ENCODE measurements around the gene MYORG. TPM values are rescaled to one million over a fixed set of nuclear protein-coding genes. Genes with fewer than 3 reads are reported as not detected.
A peak's percentile ranks its signal among the peaks of the same experiment; 100 is the strongest.
"Not testable (repeated sequence)": the region's sequence is repeated elsewhere in the genome, so short reads cannot be mapped to it uniquely, and the experiment has no call there.

Gene MYORG
- total RNA-seq, 1 donor from 2014 or later = 5.5 TPM

DNA sequence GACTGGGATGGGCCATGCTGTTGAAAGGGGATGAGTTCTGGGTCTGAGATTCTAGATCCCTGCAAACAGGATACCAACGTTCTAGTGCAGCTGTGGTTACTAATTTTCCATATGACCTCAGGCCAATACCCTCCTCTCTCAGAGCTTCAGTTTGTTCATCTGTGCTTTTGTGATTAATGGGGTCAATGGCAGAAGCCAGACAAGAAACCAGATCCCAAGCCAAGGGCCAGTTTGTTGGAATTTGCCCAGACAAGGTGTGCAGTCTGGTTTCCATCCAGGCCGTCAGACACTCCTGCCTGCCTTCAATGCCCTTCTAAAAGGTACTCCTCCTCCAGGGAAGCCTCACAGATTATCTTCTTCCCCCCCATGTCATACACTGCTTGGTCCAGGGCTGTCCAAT lies 11.4 kb downstream of the MYORG start:
- Mint-ChIP-seq H3K36me3 (peaks cover 24% of the 10 kb centered on the region), H3K4me1 (peaks cover 13% of the 10 kb centered on the region), H3K27me3 (ENCODE audit: low read depth) (no peaks in the 10 kb centered on the region), H3K27ac (no peak overlapping the region), H3K4me3 (no peak overlapping the region), H3K9me3 (peaks cover 18% of the 10 kb centered on the region)
- TF ChIP-seq, protein P1, sequence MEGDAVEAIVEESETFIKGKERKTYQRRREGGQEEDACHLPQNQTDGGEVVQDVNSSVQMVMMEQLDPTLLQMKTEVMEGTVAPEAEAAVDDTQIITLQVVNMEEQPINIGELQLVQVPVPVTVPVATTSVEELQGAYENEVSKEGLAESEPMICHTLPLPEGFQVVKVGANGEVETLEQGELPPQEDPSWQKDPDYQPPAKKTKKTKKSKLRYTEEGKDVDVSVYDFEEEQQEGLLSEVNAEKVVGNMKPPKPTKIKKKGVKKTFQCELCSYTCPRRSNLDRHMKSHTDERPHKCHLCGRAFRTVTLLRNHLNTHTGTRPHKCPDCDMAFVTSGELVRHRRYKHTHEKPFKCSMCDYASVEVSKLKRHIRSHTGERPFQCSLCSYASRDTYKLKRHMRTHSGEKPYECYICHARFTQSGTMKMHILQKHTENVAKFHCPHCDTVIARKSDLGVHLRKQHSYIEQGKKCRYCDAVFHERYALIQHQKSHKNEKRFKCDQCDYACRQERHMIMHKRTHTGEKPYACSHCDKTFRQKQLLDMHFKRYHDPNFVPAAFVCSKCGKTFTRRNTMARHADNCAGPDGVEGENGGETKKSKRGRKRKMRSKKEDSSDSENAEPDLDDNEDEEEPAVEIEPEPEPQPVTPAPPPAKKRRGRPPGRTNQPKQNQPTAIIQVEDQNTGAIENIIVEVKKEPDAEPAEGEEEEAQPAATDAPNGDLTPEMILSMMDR (IDR thresholded peaks at IDR 0.05; ENCODE audit: unreplicated experiment) = no peak
- DNase-seq (ENCODE audit: low spot score in 2 of 2, unreplicated experiment in 2 of 2) = no peak

DNA sequence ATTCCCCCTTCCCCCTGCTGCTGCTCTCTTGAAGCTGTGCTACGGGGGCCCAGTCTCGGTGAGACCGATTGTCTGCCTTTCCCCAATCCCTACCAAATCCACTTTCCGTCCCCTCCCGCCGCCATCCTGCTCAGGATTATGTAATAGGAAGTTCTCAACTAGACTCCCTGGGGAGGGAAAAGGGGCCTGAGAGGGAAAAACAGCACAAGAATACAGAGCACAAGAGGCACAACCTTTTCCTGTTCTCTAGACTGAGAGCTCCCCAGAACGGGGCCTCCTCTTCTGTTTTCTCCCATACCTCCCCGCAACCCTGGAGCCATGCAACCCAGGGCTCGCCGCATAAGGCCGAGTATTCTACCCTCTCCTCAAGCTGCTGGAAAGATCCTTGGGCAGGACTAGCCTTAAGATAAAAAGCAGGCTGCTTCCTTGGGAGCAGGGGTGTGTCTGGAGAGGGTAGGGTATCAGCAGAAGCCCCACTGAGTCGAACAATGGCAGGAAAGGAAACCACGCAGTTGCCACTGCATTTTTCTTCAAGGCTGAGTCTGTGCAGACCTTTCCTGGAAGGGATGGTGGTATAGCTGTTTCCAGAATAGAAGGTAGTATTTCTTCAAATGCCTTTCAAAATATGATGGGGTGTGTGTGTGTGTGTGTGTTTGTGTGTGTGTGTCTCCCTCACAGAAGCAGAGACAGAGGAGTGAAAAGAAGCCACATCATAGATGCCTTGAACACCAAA lies 12.9 kb downstream of the MYORG start:
- TF ChIP-seq, protein P1 (IDR thresholded peaks at IDR 0.05; ENCODE audit: unreplicated experiment) = no peak
- no peak for DNase-seq (ENCODE audit: low spot score in 2 of 2, unreplicated experiment in 2 of 2)
- peak overlapping the region; percentile 72 for H3K27ac Mint-ChIP-seq

DNA sequence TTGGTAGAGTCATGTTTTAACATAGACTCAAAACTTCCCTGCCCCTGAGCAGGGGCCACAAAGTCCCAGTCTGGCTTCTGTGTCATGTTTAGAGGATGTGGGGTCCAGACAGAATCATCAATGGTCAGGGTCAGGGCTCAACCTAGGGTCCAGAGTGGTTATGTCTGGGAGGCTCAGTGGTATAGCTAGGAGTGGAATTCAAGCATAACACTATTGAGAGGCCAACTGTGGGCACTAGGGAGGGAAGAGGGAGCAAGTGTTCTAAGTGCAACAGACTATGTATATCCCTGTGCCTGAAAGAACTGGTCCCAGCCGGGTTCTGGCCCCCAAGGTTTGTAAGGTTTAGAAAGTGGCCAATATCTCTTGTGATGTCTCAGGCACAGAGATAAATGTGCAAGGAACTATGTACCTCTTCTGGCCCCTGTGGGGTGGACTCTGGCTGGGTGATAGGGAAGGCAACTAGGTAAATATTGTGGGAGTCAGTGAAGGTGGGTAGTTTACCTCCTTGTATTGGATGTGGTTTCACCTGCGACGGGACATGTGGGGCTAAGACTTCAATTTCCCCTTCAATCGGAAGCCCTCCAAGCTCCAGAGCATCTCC lies 14.0 kb downstream of the MYORG start:
- Mint-ChIP-seq H3K27me3 (ENCODE audit: low read depth) (no peaks in the 10 kb centered on the region), H3K9me3 (peaks cover 15% of the 10 kb centered on the region), H3K36me3 (peaks cover 14% of the 10 kb centered on the region), H3K27ac (no peak overlapping the region), H3K4me1 (peaks cover 13% of the 10 kb centered on the region), H3K4me3 (no peak overlapping the region)
- no peak for DNase-seq (ENCODE audit: low spot score in 2 of 2, unreplicated experiment in 2 of 2)
- TF ChIP-seq, protein P1 (IDR thresholded peaks at IDR 0.05; ENCODE audit: unreplicated experiment) = no peak

More for the DNA sequence above, 12.9 kb downstream of the MYORG start:
- Mint-ChIP-seq H3K27me3 (ENCODE audit: low read depth) (no peaks in the 10 kb centered on the region), H3K36me3 (peaks cover 19% of the 10 kb centered on the region), H3K4me1 (peaks cover 13% of the 10 kb centered on the region), H3K4me3 (no peak overlapping the region), H3K9me3 (peaks cover 16% of the 10 kb centered on the region)

DNA sequence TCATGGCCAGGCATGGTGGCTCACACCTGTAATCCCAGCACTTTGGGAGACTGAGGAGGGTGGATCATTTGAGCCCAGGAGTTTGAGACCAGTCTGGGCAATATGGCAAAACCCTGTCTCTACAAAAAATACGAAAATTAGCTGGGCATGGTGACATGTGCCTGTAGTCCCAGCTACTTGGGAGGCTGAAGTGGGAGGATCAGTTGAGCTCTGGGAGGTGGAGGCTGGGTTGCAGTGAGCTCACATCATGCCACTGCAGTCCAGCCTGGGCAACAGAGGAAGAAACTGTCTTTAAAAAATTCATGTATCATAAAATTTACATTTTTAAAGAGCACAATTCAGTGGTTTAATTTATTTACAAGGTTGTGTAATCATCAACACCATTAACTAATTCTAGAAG lies 23.7 kb downstream of the MYORG start:
- H3K27me3 Mint-ChIP-seq (ENCODE audit: low read depth); H3K4me3 Mint-ChIP-seq; H3K27ac Mint-ChIP-seq; H3K4me1 Mint-ChIP-seq; DNase-seq (ENCODE audit: low spot score in 2 of 2, unreplicated experiment in 2 of 2): not testable (repeated sequence)
- Mint-ChIP-seq H3K36me3 (peaks cover 20% of the 10 kb centered on the region), H3K9me3 (peaks cover 25% of the 10 kb centered on the region)

DNA sequence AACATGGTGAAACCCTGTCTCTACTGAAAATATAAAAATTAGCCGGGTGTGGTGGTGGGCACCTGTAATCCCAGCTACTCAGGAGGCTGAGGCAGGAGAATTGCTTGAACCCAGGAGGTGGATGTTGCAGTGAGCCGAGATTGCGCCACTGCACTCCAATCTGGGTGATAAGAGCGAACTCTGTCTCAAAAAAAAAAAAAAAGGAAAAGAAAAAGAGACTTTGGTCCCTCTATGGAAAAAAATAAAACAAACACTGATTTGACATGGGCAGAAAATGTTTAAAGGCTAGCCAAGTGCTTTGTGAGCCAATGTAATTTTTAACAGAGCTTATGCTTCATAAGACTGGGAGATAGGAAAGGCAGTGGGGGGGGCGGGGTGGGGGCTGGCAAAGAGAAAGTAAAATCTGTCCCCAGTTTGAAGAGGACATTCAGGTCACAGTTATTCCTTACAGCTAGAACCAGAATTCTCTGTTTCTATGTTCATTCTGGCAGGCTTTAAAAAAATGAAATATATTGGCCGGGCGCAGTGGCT lies 24.5 kb downstream of the MYORG start:
- H3K36me3 Mint-ChIP-seq = peaks cover 17% of the 10 kb centered on the region
- DNase-seq (ENCODE audit: low spot score in 2 of 2, unreplicated experiment in 2 of 2); H3K4me3 Mint-ChIP-seq; H3K4me1 Mint-ChIP-seq; H3K27me3 Mint-ChIP-seq (ENCODE audit: low read depth); H3K27ac Mint-ChIP-seq: not testable (repeated sequence)
- peaks cover 17% of the 10 kb centered on the region for H3K9me3 Mint-ChIP-seq

DNA sequence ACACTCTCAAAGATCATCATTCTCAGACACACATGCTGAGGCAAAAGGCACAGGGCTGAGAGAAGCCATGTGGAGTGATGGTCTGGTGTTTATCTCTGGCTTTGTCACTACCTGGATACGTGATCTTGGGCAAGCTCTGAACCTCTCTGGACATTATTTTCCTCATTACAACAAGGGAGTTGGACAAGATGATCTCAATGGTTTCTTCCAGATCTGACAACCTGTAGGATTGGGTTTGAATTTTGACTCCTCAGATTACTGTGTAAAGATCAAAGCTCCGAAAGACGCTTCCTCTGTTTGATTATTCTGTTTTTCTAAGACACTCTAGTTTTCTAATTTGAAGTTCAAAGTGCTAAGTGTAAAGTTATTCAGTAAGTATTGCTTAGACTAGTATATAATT lies 27.4 kb downstream of the MYORG start:
- TF ChIP-seq, protein P1 (IDR thresholded peaks at IDR 0.05; ENCODE audit: unreplicated experiment) = no peak
- no peak for DNase-seq (ENCODE audit: low spot score in 2 of 2, unreplicated experiment in 2 of 2)
- no peaks in the 10 kb centered on the region for H3K9me3 Mint-ChIP-seq
- peaks cover 7% of the 10 kb centered on the region for H3K4me1 Mint-ChIP-seq
- H3K4me3 Mint-ChIP-seq = no peak overlapping the region
- no peaks in the 10 kb centered on the region for H3K27me3 Mint-ChIP-seq (ENCODE audit: low read depth)
- no peak overlapping the region for H3K27ac Mint-ChIP-seq
- peaks cover 7% of the 10 kb centered on the region for H3K36me3 Mint-ChIP-seq
